GM20431 (cell line): Measurements from ENCODE around the gene CHSY1.

Experiments
- in situ Hi-C: fragments of 300-500 bp; cut with MseI, MboI; formaldehyde crosslinking; loops from one replicate; pipeline ENCODE4 v1.15.0; 2020; ENCODE audit warnings: low sequenced_read_pairs; ENCODE audit not compliant: unreplicated experiment

Gene CHSY1

DNA sequence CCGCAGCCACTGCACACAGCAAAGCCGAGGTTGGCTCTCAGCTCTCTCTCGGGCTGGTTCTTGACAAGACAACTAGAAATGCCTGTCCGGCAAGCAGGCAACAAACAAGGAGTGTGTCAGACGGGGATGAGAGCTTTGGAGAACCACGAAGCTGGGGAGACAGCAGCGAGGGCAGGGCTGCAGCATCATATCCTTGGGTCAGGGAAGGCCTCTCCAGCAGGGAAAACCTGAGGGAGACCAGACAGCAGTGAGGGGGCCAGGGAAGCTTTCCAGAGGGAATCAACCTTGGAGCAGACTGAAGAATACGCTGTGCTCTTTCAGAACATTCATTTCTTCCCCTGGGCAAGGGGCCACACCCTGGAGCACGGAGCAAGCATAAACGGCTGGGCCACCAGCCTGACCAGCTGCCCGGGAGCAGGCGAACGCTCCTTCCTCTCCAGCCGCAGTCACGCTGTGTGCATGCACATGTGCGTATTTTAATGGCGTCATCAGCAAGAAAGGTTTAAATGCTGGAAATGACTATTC lies 58.7 kb downstream of the CHSY1 start:
- in situ Hi-C loops: no loop called here

GRCh38 chr15:101192081-101192480 lies 59.8 kb downstream of the CHSY1 start:
- in situ Hi-C loops: no loop called here

GRCh38 chr15:101191242-101191641 lies 60.6 kb downstream of the CHSY1 start:
- in situ Hi-C loops: no loop called here

GRCh38 chr15:101190092-101190595 lies 61.7 kb downstream of the CHSY1 start:
- in situ Hi-C loops: no loop called here

- in situ Hi-C loops: no loop called here
Measured at GRCh38 chr15:101189409-101190091, 62.3 kb downstream of the CHSY1 start.

- in situ Hi-C loops: no loop called here
Measured at GRCh38 chr15:101188637-101189408, 63.0 kb downstream of the CHSY1 start.

DNA sequence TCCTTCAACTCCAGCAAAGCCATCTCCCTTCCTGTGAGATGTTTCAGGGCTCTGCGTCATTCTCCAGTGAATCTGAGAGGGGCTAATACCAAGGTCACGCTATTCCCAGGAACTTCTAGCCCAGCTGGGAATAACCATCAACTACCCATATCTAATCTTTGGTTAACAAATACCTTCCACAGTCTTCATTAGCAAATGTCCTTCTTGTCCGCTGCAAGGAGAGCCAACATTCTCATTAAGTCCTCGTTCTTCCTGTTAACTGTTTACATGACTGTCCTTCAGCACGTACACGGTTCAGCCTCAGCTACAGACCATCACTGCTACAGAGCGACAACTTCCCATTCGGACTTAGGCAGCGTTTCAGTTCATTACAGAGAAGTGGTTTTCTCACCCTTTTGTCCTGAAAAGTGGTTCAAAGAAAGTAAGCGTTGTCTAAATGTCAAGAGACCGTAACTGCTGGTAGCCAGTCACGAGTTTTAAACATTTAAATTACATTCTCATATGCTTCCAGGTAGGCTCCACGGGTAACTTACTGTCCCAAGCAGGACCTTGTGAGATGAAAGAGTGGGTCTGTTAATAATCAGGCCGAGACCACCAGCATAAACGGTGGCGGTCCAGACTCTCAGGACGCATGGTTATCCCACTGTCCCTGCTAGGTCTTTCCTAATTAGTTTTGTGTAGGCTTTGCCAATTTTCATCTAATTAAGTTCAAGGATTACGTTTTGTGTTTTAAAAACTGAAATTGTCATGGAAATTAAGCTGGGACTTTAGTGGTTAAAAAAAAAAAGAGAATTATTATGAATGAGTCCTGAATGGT lies 63.8 kb downstream of the CHSY1 start:
- in situ Hi-C loops: no loop called here

DNA sequence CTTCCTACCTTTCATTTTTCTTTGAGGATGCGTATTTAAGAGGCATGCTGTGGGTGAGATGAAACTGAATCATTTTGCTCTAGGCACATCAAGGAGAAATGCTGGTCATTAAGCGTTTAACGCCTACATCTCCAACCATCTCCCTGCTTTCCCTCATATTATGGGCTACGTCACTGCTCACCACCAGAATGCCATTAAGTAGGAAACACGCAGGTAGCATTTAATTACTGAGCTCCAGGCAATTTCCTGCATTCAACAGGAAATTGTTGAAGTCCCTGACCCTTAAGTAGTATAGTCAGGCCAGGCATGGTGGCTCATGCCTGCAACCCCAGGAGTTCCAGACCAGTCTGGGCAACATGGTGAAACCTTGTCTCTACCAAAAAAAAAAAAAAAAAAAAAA lies 66.1 kb downstream of the CHSY1 start:
- in situ Hi-C loops: no loop called here

GRCh38 chr15:101185336-101185735 lies 66.5 kb downstream of the CHSY1 start:
- in situ Hi-C loops: no loop called here

DNA sequence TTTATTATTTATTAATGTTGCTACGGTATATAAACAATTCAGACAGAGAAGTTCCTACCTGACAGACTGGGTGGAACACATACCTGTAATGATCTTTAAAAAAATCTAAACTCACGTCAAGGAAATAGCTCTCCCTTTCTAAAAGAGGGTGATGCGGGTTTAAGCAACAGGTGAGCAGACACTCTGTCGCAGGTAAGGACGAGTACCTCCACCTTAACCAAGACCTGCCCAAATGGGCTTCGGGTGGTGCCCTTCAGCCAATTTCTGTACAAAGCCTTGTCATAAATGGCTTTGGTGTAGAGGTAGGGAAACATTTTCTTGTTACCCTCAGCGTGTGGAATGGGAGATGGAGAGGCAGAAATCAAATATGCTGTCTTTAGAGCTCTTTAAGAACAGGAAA lies 67.0 kb downstream of the CHSY1 start:
- in situ Hi-C loops: no loop called here

DNA sequence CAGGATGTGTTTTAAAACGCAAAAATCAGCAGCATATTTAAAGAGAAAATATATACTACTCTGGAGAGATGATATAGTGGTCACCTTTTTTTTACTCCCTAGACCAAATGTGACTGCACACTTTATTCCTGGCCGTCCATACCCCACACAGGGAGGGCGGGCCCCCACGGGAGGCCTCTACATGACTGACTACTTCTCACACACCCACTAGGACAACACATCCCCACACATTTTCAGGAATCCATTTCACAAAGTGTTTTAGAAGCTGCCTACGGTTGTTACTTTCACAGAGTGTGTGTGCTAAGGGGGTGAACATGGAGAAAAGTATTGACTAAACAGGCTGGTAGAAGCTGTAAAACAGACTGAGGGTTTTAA lies 67.9 kb downstream of the CHSY1 start:
- in situ Hi-C loops: no loop called here

- in situ Hi-C loops: no loop called here
Measured at GRCh38 chr15:101183226-101183930, 68.5 kb downstream of the CHSY1 start.

- in situ Hi-C loops: no loop called here
Measured at GRCh38 chr15:101182215-101182614, 69.6 kb downstream of the CHSY1 start.

- in situ Hi-C loops: no loop called here
Measured at GRCh38 chr15:101181349-101181748, 70.5 kb downstream of the CHSY1 start.

DNA sequence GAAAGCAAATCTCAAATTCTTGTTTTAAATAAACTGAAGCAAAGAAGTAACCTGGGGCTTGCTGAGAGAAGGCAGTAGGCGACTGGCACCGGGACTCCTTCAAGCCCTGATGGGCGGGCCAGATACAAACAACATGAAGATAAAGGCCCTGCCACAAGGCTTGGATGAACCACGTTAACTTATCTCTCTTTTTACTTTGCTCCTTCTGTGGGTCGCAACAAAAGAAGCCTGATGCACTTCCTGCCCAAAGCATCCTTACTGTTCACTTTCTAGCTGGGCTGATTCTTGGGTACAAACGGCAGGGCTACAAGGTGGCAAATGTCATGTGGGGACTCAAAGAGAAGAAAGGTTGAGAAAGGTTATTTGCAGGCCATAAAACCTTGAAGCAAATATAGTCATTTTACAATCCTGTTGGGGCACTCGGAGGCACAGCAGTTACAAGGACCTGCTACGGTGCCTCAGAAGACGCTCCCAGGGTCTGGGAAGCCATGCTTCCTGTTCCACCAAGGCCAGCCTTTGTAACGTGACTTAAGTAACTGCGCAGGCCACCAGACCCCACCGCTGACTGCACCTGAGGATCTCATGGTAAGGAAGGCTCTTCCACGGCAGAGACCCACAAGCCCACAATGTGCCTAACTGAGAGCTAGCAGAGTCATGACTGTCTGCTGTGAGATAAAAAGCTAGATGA lies 71.1 kb downstream of the CHSY1 start:
- in situ Hi-C loops: no loop called here

DNA sequence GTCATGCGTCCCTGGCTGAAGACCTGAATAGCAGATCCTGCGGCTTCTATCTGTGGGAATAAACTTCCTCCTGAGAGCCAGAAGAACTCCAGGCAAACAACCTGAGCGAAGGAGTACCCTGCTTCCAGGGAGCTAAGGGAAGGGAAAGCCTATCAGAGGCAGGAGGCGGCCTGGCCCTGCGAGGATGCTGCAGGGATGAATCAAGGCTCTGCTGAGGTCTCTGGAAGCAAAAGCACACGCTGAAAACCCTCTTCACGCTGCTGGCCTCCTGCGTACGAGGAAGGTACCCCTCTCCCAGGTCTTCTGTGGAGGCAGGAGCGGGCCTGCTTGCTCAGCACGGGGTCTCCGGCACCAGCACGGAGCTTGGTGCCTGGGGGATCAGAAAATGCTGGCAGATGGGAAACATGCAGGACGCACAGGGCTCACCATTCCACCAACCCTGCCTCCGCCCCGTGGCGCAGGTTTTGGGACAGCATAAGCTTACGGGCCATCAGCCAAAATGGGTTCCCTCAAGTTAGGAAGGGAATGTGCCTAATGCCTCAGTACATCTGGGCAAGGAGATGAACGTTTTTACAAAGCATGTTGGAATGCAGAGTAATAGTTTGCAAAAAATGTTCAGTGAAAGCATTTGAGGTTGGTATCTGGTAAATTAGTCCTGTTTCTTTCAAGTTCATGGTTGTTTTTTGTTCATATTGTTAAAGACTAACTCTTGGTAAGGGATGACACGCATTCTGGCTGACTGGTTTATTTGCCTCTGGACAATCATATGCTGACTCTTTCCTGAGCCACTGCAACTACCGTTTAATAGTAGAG lies 72.3 kb downstream of the CHSY1 start:
- in situ Hi-C loops: no loop called here

DNA sequence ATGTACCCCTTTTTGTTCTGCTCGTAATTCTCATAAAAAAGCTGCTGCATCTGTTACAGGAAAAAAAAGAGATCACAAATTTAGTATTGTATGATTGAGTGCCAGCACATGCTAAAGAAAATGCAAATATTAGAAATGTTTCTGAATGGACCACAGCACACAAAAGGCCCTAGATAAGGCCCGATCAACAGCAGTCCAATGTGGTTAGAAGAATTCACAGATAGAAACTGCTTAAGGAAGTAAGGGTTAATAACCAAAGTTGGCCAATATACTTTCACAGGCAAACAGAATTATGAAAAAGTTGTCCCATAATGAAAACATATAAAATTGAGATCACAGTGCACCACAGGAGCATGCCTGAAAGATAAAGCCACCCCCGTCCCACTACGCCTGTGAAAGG lies 72.9 kb downstream of the CHSY1 start:
- in situ Hi-C loops: no loop called here

DNA sequence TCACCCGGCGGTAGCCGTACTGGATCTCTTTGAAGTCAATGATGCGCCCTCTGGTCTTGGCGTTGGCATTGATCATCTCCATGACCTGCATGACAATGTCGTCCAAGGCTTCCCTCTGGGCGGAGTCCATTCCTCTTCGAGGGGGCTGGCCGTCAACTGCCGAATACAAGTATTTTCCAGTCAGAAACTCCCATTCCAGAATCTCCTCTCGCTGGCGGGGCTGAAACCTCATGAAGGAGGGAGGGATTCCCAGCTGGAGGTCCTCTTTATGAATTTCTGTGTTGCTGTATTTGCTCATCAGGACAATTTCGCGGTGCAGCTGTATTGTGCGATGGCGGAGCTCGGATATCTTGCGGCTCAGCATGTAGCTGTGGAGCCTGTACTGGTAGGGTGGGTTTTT lies 73.4 kb downstream of the CHSY1 start:
- in situ Hi-C loops: no loop called here

DNA sequence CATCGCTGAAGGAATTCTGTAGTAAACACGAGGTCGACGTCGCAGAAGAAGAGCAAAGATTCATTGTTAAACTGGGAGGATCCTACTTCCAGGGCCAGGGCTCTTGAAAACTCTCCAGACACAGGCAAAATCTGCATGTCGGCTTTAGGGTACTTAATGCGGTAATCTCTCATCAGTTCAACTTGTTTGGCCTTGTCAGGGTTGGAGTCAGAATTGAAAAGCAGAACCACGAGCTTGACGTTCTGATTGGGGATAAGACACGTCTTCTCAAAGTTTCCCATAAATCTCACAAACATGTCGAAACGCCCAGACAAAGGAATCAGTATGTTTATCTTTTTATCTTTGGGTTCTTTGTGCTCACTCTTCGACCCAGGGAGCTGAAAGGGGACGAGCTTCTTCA lies 74.0 kb downstream of the CHSY1 start:
- in situ Hi-C loops: no loop called here
